HCT116 (cell line): ENCODE measurements around the gene POLD2.

Experiments used
- CEBPB ChIP-seq: IDR thresholded peaks from 2 replicates; pipeline ENCODE4 v1.6.1; 2012; ENCODE audit warnings: low read depth
- CTCF ChIP-seq, 3 experiments: fragments of 200-600 bp in 1 of 3; sonication (generic) in 1 of 3; IDR thresholded peaks in 2 of 3; conservative IDR thresholded peaks in 1 of 3; 2 replicates each; pipeline ENCODE4 v1.5.1; 2012 to 2017; ENCODE audit warnings: low read depth in 2 of 3, low read length in 2 of 3, antibody characterized with exemption in 1 of 3, borderline replicate concordance in 1 of 3, control low read depth in 1 of 3, mild to moderate bottlenecking in 1 of 3, mixed read lengths in 1 of 3, mixed run types in 1 of 3, moderate library complexity in 1 of 3; ENCODE audit not compliant: insufficient read depth in 1 of 3
- EZH2 ChIP-seq: fragments of 200-600 bp; sonication (generic); IDR thresholded peaks from 2 replicates; pipeline ENCODE4 v1.6.1; 2017; ENCODE audit warnings: antibody characterized with exemption, mixed run types
- JUND ChIP-seq: IDR thresholded peaks from 2 replicates; pipeline ENCODE4 v1.6.1; 2012
- POLR2AphosphoS5 ChIP-seq: IDR thresholded peaks from 2 replicates; pipeline ENCODE4 v1.6.1; 2011; ENCODE audit warnings: mild to moderate bottlenecking, low read depth, low read length, moderate library complexity
- RAD21 ChIP-seq: IDR thresholded peaks from 2 replicates; pipeline ENCODE4 v1.6.1; 2012; ENCODE audit warnings: low read depth, mild to moderate bottlenecking
- YY1 ChIP-seq: IDR thresholded peaks from 2 replicates; pipeline ENCODE4 v1.6.1; 2011; ENCODE audit warnings: low read length, low read depth, moderate library complexity, mild to moderate bottlenecking; ENCODE audit not compliant: insufficient replicate concordance; ENCODE audit errors: extremely low read depth
- ZFX ChIP-seq: fragments of 450-650 bp; IDR thresholded peaks from 2 replicates; pipeline ENCODE4 v1.6.1; 2017
- TF ChIP-seq, protein P1 (sequence below): IDR thresholded peaks from 2 replicates; pipeline ENCODE4 v1.6.1; 2012; ENCODE audit warnings: low read depth

GRCh38 chr7:44093102-44093641 is 30.2 kb downstream of the POLD2 start:
- TF ChIP-seq JUND (no peak), CTCF (IDR thresholded peaks at IDR 0.05 in 2 of 3, conservative IDR thresholded peaks at IDR 0.05 in 1 of 3; ENCODE audit: borderline replicate concordance in 1 of 3, insufficient read depth in 1 of 3, low read depth in 2 of 3, low read length in 2 of 3) (no peak), POLR2AphosphoS5 (no peak), YY1 (no peak), RAD21 (no peak), CEBPB (no peak), EZH2 (no peak), ZFX (no peak)
- TF ChIP-seq, protein P1, sequence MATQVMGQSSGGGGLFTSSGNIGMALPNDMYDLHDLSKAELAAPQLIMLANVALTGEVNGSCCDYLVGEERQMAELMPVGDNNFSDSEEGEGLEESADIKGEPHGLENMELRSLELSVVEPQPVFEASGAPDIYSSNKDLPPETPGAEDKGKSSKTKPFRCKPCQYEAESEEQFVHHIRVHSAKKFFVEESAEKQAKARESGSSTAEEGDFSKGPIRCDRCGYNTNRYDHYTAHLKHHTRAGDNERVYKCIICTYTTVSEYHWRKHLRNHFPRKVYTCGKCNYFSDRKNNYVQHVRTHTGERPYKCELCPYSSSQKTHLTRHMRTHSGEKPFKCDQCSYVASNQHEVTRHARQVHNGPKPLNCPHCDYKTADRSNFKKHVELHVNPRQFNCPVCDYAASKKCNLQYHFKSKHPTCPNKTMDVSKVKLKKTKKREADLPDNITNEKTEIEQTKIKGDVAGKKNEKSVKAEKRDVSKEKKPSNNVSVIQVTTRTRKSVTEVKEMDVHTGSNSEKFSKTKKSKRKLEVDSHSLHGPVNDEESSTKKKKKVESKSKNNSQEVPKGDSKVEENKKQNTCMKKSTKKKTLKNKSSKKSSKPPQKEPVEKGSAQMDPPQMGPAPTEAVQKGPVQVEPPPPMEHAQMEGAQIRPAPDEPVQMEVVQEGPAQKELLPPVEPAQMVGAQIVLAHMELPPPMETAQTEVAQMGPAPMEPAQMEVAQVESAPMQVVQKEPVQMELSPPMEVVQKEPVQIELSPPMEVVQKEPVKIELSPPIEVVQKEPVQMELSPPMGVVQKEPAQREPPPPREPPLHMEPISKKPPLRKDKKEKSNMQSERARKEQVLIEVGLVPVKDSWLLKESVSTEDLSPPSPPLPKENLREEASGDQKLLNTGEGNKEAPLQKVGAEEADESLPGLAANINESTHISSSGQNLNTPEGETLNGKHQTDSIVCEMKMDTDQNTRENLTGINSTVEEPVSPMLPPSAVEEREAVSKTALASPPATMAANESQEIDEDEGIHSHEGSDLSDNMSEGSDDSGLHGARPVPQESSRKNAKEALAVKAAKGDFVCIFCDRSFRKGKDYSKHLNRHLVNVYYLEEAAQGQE = no peak
